Stimulated activated CD4-positive, alpha-beta T cell treated with anti-CD3 and anti-CD28 coated beads, Interleukin-15, amount 100 ng/mL, for 24 hours (primary cell): ENCODE data around the gene TAS2R43.
A peak's percentile ranks its signal among the peaks of the same experiment; 100 is the strongest.
"Not testable (repeated sequence)": the region's sequence is repeated elsewhere in the genome, so short reads cannot be mapped to it uniquely, and the experiment has no call there.

Experiments
- DNase-seq: peaks from one replicate; pipeline ENCODE4 v3.0.0-alpha.2; 2020

Gene TAS2R43, protein sequence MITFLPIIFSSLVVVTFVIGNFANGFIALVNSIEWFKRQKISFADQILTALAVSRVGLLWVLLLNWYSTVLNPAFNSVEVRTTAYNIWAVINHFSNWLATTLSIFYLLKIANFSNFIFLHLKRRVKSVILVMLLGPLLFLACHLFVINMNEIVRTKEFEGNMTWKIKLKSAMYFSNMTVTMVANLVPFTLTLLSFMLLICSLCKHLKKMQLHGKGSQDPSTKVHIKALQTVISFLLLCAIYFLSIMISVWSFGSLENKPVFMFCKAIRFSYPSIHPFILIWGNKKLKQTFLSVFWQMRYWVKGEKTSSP

DNA sequence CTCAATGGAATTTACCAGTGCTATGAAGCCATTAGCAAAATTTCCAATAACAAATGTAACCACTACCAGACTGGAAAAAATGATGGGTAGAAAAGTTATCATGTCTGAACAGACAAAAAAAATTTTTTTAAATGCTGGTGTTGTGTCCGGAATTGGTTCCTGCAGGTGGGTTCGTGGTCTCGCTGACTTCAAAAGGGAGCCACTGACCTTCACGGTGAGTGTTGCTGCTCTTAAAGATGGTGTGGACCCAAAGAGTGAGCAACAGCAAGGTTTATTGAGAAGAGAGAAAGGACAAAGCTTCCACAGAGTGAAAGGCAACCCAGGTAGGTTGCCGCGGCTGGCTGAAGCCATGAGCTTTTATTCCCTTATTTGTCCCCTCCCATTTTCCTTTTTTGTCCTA, at the start of gene TAS2R43:
Gene TAS2R43, minus strand, starts transcription at position 186 of the 400 bp plus-strand sequence. Its CDS starts 84 bp downstream, at position 102.
- DNase-seq, result no peak

DNA sequence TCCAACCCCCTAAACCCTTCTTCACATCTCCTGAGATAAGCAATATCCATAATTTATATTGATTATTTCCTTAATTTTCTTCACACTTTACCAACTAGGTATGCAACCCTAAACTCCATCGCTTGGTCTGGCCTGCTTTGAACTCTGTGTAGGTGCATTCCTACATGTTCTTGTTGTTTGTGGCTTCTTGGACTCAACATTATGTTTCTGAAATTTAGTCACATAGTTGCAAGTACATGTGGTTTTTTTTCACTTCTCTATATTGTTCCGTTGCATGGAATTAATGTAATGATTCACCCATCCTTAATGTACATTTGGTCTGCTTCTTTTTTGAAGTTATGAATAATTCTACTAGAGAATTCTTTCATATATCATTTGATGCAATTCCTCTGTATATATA, 44.0 kb upstream of the TAS2R43 start:
- peak; percentile 5 for DNase-seq

DNA sequence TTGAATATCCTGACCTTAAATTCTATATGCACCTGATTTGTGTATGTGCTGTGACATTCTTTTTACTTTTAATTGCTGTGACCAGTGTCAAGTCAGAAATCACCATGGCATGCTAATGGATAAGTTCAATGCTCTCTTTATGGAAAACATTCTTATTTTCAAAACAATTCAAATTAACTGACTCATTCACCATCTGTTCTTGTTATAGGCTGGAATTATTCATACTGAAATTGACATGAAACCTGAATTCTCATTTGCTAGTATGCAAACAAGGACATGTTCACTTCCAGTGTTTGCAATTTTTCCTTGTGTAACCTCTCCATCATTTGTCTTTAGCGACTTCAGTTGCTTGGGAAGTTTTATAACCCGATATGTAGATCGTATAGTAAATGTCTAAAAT, 42.2 kb upstream of the TAS2R43 start, which contains the start of gene TAS2R30:
Gene TAS2R30, minus strand, starts transcription at position 340 of the 400 bp plus-strand sequence. CDS start 400 bp downstream, outside the sequence.
- no peak for DNase-seq

DNA sequence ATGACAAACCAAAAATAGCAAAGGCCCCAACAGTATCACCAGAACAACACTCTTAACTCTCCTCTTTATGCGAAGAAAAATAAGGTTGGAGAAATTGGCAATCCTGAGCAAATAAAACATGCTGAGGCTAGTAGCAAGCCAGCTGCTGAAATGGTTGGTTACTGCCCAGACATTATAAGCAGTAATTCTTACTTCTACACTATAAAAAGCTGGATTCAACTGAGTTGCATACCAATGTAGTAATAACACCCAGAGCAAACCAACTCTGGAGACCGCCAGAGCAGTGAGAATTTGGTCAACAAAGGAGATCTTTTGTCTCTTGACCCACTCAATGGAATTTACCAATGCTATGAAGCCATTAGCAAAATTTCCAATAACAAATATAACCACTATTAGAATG, 41.7 kb upstream of the TAS2R43 start:
- no peak for DNase-seq

DNA sequence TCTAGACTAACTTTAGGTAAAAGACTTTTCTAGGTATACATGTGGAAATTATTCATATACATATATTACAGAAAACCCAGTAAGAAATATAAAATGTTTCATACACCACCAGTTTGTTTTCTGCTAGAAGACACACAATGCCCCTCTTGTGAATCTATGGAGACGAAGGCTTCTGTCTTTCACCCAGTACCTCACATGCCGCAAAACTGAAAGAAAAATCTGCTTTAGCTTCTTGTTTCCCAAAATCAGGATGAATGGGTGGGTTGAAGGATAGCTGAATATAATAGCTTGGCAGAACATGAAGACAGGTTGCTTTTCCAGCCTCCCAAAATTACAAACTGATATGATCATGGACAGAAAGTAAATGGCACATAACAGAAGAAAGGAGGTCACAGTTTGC, 41.0 kb upstream of the TAS2R43 start:
- DNase-seq, result no peak

DNA sequence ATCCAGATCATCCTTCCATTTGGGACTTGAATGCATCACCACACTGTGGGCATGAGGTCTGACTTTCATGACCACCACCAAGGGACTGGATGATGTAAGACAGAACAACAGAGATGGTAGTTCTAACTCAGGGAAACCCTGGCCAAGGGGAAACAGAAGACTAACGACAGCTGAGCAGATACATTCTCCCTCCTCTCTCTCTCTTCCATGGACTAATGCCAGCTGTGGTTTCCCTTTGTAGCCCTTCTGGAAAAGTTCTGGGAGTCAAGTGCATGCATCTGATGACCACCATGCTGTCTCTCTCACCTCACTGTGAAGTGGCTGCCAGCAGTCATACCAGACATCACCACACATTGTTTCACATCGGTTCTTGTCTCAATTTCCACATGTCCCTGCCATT, 38.9 kb upstream of the TAS2R43 start:
- DNase-seq, result no peak

DNA sequence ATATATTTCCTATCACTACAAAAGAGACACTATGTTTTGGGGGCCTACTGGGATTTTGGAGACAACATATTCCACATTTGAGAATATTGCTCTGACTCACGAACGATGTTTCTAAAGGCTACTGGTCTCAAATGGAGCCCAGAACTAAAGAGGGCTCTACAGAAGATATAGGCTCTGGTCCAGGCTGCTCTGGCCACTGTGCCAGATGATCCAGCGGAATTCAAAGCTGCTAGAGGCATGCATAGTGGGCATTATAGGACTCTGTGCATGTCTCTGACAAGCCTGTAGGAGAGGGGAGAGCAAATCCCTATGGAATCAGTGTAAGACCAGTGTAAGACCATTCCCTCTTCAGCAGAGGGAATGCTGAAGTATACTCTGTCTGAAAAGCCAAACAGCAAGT, 38.3 kb upstream of the TAS2R43 start:
- DNase-seq, result no peak

DNA sequence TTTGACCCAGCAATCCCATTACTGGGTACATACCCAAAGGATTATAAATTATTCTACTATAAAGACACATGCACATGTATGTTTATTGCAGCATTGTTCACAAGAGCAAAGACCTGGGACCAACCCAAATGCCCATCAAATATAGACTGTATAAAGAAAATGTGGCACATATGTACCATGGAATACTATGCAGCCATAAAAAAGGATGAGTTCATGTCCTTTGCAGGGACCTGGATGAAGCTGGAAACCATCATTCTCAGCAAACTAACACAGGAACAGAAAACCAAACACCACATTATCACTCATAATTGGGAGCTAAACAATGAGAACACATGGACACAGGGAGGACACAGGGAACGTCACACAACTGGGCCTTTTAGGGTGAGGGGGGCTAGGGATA, 22.0 kb upstream of the TAS2R43 start:
- DNase-seq, result not testable (repeated sequence)

DNA sequence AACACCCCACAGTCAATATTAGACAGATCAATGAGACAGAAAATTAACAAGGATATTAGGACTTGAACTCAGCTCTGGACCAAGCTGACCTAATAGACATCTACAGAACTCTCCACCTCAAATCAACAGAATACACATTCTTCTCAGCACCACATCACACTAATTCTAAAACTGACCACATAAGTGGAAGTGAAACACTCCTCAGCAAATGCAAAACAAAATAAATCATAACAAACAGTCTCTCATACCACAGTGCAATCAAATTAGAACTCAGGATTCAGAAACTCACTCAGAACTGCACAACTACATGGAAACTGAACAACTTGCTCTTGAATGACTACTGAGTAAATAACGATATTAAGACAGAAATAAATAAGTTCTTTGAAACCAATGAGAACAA, 19.1 kb upstream of the TAS2R43 start:
- DNase-seq, result not testable (repeated sequence)

DNA sequence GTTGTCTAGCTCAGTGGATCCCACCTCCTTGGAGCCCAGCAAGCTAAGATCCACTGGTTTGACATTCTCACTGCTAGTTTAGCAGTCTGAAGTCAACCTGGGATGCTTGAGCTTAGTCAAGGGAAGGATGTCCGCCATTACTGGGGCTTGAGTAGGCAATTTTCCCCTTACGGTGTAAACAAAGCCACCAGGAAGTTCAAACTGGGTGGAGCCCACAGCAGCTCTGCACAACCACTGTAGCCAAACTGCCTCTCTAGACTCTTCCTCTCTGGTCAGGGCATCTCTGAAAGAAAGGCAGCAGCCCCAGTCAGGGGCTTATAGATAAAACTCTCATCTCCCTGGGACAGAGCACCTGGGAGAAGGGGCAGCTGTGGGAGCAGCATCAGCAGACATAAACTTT, 16.7 kb upstream of the TAS2R43 start:
- no peak for DNase-seq

DNA sequence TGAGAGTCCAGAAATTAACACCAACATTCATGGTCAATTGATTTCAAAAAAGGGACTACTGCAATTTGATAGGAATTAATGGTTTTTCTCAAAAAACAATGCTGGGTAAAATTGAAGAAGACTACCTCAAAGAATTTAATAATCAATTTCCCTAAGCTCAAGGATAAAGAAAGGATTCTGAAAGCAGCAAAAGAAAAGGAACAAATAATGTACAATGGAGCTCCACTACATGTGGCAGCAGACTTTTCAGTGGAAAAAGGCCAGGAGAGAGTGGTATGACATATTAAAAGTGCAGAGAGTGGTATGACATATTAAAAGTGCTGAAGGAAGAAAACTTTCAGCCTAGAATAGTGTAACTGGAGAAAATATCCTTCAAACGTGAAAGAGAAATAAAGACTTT, 15.6 kb upstream of the TAS2R43 start:
- no peak for DNase-seq

DNA sequence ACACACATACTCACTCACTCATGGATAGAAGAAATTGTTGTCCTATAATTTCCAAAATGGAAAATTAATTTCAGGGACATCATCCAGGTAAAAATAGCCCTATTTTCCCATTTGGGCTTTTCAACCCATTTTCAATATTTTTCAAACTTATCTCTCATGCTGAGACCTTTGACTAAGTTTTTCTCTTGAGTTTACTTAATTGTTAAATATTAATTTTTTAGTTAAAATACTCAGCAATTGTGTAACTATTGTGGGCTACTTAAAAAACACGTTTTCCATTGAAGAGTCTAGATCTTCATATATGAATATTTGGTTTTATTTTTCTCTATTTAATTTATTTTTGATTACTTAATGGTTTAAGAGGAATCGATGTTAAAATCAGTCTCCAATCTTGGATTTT, 14.2 kb upstream of the TAS2R43 start:
- DNase-seq, result no peak

DNA sequence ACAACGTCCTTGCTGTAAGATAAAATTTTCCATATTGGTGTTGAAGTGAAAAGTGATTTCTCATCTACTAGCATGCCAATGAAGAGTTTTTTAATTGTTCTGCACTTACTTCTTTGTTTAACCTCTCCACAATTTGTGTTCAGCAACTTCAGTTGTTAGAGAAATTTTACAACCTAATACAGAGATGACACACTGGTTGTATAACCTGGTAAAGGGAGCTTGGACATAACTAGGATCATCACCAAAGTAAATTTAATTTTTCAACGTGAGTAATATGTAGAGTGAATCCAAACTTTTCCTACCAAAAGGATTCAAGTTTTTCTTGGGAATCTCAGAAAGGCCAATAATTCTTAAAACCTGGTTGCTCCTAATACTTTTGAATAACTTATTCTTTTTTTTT, 13.4 kb upstream of the TAS2R43 start:
- DNase-seq, result no peak

DNA sequence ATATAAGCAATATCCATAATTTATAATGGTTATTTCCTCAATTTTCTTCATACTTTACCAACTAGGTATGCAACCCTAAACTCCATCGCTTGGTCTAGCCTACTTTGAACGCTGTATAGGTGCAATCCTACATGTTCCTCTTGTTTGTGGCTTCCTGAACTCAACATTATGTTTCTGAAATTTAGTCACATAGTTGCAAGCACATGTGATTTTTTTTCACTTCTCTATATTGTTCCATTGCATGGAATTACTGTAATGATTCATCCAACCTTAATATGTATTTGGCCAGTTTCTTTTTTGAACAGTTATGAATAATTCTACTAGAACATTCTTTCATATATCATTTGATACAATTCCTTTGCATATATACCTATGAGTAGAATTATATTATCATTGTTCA, 2.8 kb upstream of the TAS2R43 start:
- not testable (repeated sequence) for DNase-seq

DNA sequence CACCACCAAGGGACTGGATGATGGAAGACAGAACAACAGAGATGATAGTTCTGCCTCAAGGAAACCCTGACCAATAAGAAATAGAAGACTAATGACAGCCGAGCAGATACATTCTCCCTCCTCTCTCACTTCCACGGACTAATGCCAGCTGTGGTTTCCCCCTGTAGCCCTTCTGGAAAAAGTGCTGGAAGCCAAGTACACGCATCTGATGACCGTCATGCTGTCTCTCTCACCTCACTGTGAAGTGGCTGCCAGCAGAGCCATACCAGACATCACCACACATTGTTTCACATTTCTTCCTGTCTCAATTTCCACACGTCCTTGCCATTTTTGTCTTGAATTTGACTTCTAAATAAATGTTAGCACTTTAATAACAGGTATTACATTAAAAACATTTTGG, 2.9 kb downstream of the TAS2R43 start:
- DNase-seq, result no peak

DNA sequence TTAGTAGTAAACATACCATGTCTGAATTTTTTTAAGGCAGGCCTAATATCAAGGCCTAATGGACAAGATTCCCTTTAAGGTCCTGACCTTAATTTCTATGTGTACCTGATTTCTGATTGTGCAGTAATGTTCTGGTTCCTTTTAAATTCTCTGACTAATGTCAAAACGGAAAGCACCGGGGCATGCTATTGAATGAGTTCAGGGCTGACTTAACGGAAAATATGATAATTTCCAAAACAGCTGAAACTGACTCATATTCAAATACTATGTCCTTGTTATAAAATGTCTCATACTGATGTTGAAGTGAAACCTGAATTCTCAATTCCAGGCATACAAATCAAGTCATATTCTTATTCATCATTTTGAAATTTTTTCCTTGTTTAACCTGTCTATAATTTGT, 6.7 kb downstream of the TAS2R43 start:
- DNase-seq, result peak; percentile 33

DNA sequence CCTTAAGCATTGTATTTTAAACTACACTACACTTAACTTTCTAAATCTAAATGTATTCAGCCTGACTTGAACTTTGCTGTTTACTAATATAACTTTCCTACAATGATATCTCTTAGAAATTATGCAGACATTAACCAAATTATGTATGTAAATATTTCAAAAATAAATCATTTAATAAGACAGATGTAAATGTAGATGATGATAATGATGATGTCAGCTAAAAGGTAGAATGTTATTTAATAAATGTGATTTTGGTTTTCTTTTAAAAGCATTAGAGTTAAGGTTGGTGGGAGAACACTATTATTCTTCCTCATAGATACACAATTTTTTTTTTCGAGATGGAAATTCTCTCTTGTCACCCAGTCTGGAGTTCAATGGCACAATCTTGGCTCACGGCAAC, 10.1 kb downstream of the TAS2R43 start:
- DNase-seq, result no peak

DNA sequence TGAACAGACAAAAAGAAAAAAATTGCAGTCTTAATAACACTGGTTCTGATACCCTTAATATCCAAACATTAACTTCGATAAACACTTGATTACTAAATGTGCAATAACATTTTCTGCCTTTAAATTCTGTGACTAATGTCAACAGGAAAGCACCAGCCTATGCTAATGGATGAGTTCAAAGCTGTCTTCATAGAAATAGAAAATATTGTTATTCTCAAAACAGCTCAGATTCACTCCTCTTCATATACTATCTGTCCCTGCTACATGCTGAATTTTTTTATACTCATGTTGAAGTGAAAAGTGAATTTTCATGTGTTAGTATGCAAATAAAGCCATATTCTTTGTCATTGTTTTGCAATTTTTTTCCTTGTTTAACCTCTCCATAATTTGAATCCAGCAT, 13.9 kb downstream of the TAS2R43 start:
- DNase-seq, result no peak

DNA sequence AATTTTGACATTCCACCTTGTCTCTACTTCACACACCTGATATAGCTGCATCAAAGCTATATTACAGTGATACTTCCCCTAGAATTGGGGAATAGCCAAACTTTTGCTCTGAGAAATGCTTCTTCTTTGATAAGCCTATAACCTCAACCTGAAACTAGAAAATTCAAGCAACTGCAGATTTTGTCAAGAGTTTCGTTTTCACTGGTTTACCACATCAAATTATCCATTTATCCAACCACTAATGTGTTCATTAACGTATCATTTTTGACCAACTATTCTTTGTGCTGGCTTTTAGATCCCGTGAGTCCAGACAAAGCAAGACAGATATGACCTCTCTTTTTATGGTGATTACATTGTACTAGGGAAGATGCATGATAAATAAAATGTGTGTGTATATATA, 16.5 kb downstream of the TAS2R43 start:
- DNase-seq, result no peak

DNA sequence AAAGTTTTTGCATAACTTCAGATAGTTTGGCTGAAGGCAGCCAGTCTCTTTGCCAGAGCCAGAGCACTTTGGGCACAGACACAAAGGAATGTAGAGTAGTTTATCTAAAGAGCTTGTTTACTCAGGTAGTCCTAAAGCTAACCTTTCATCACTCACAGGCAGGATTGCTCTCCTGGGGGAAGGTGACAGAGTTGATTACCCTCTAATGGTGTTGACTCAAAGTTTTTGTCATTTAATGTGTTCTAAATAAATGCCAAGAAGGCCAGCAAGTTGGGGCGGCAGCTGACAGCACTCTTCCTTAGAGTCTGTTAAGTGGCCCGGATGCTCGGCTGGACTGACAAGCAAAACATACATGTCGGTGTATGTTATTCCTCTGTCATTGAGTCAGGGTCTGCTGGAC, 20.7 kb downstream of the TAS2R43 start:
- no peak for DNase-seq

DNA sequence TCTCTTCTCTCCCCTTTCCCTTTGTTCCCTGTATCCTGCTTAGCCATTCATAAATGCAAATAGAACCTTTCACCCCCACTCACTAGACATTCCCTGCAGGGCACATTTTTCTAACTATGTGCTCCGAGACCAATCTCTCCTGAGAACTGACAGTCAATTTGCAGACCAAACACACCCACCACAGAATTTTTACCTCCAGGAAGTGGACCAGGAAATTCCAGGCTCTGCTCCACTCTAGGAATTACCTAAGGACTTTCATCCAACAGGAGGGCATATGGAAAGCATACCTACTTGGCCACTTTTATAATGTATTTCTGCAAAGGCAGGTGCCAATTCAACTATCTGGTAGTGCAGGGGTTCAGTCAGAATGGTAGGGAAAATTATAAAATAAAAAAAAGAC, 21.1 kb downstream of the TAS2R43 start:
- no peak for DNase-seq

DNA sequence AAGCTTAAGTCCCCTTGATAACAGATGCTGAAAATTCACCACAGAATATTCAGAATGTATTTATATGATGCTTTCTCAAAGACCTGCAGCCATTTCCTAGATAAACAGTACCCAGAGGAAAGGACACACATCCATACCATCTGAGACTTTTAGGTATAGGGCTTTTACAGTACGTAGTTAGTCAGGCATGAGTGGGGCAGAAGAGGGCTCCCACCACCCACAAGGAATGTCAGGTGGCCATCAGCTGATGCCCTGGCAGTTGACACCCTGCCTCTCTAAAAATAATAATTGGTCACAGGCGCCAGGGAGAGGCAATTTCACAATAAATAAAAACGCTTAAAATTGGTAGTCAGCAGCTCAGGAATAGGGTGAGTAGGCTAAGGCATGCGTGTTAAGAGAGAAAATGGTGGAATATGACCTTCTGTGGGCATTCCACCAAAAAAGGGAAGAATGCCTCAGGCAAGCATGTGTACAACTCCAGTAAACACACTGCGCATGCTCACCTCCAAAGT, 22.2 kb downstream of the TAS2R43 start:
- DNase-seq, result no peak

DNA sequence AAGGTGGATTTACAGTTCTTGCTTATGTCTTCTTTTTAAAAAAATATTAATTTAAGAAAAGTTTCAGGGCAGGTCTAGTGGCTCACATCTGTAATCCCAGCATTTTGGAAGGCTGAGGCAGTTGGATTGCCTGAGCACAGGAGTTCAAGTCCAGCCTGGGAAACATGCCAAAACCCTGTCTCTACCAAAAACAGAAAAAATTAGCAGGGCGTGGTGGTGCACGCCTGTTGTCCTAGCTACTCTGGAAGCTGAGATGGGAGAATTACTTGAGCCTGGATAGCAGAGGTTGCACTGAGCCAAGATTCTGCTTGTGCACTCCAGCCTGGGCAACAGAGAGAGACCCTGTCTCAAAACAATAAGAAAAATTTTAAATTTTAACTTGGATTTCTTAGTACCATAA, 24.6 kb downstream of the TAS2R43 start:
- no peak for DNase-seq

DNA sequence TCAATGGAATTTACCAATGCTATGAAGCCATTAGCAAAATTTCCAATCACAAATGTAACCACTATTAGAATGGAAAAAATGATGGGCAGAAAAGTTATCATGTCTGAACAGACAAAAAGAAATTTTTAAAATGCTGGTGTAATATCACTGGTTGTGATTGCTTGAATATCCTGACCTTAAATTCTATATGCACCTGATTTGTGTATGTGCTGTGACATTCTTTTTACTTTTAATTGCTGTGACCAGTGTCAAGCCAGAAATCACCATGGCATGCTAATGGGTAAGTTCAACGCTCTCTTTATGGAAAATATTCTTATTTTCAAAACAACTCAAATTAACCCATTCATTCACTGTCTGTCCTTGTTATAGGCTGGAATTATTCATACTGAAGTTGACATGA, 29.9 kb downstream of the TAS2R43 start, which contains the start of gene TAS2R46:
Gene TAS2R46, minus strand, starts transcription at position 101 of the 400 bp plus-strand sequence. Its CDS starts 0 bp downstream, at position 101.
- not testable (repeated sequence) for DNase-seq

DNA sequence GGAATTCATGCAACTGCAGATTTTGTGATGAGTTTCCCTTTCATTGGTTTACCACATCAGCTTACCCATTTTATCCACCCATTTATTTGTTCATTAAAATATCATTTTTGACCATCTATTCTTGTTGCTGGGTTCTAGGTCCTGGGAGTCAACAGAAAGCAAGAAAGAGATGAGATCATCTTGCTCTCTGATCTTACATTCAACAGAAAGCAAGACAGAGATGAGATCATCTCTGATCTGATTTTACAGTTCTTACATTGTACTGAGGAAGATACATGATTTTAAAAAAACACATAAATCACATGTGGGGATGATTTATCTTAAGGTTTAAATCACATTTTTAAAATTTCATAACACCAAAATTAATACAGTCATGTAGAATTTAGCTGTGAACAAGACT, 32.3 kb downstream of the TAS2R43 start:
- no peak for DNase-seq
